K562 (cell line): Measurements from ENCODE around the gene C1orf74. TPM values are rescaled to one million over a fixed set of nuclear protein-coding genes. Genes with fewer than 3 reads are reported as not detected.

Source experiments
- BMI1 ChIP-seq: fragments of 150-350 bp; IDR thresholded peaks from 2 replicates; pipeline ENCODE4 v1.6.1; 2014; ENCODE audit warnings: low read length
- CEBPB ChIP-seq: fragments of 450-650 bp; IDR thresholded peaks from 2 replicates; pipeline ENCODE4 v1.6.1; 2016; ENCODE audit warnings: missing genetic modification characterization, missing compliant biosample characterization
- ELF2 ChIP-seq: fragments of 250-450 bp; sonication (Bioruptor Pico); IDR thresholded peaks from 2 replicates; pipeline ENCODE4 v1.5.0; 2021; ENCODE audit warnings: mild to moderate bottlenecking
- FOS ChIP-seq: IDR thresholded peaks from 3 replicates; pipeline ENCODE4 v1.6.1; 2011; ENCODE audit not compliant: insufficient read length; ENCODE audit errors: extremely low read depth
- HNRNPK ChIP-seq: fragments of 200-400 bp; formaldehyde crosslinking; IDR thresholded peaks from one replicate; pipeline ENCODE4 v1.6.1; 2018; ENCODE audit warnings: mild to moderate bottlenecking, low read depth, low read length; ENCODE audit not compliant: poor library complexity, severe bottlenecking
- HNRNPUL1 ChIP-seq: fragments of 200-400 bp; formaldehyde crosslinking; IDR thresholded peaks from 2 replicates; pipeline ENCODE4 v1.6.1; 2017; ENCODE audit warnings: low read length
- NBN ChIP-seq: fragments of 450-650 bp; IDR thresholded peaks from 2 replicates; pipeline ENCODE4 v1.6.1; 2016; ENCODE audit warnings: low read depth, mild to moderate bottlenecking
- NCOR1 ChIP-seq: fragments of 450-650 bp; IDR thresholded peaks from 2 replicates; pipeline ENCODE4 v1.6.1; 2016; ENCODE audit warnings: mild to moderate bottlenecking, moderate library complexity
- NFYB ChIP-seq: IDR thresholded peaks from 2 replicates; pipeline ENCODE4 v1.6.1; 2011; ENCODE audit warnings: mild to moderate bottlenecking, moderate library complexity; ENCODE audit not compliant: insufficient read length; ENCODE audit errors: extremely low read depth
- RBBP5 ChIP-seq: fragments of 200-600 bp; sonication (generic); IDR thresholded peaks from 2 replicates; pipeline ENCODE4 v1.6.1; 2012; ENCODE audit warnings: borderline replicate concordance, mild to moderate bottlenecking, low read length, control low read depth, inconsistent platforms; ENCODE audit not compliant: insufficient read depth, poor library complexity, severe bottlenecking
- SNAPC5 ChIP-seq: fragments of 250-450 bp; sonication (Bioruptor Pico); IDR thresholded peaks from 2 replicates; pipeline ENCODE4 v1.8.0; 2021; ENCODE audit warnings: moderate library complexity, mild to moderate bottlenecking, inconsistent platforms
- SRF ChIP-seq, 2 experiments: fragments of 250-450, 450-650 bp in 1 of 2; sonication (Bioruptor Pico) in 1 of 2; sonication (generic) in 1 of 2; formaldehyde crosslinking; IDR thresholded peaks; 2 replicates each; pipeline versions ENCODE4 v1.5.0 to v1.5.1; 2020 to 2022; ENCODE audit warnings: mild to moderate bottlenecking in 1 of 2, missing genetic modification reagents in 1 of 2
- TAF1 ChIP-seq: IDR thresholded peaks from 2 replicates; pipeline ENCODE4 v1.6.1; 2011; ENCODE audit warnings: mild to moderate bottlenecking, low read length, moderate library complexity; ENCODE audit not compliant: insufficient read depth, control insufficient read depth, severe bottlenecking; ENCODE audit errors: extremely low read depth
- THRA ChIP-seq: fragments of 450-650 bp; IDR thresholded peaks from 2 replicates; pipeline ENCODE4 v1.6.1; 2017; ENCODE audit warnings: mild to moderate bottlenecking, moderate library complexity
- USF2 ChIP-seq: sonication (generic); formaldehyde crosslinking; IDR thresholded peaks from 2 replicates; pipeline ENCODE4 v1.5.0; 2020; ENCODE audit warnings: missing genetic modification reagents
- ZBTB34 ChIP-seq: fragments of 250-450 bp; sonication (Bioruptor Pico); IDR thresholded peaks from 2 replicates; pipeline ENCODE4 v1.8.0; 2021; ENCODE audit warnings: mild to moderate bottlenecking, moderate library complexity
- ZNF197 ChIP-seq: fragments of 200-800 bp; sonication (Bioruptor generic); IDR thresholded peaks from 2 replicates; pipeline ENCODE4 v1.6.1; 2016; ENCODE audit warnings: low read depth, missing genetic modification characterization, missing compliant biosample characterization
- ZNF24 ChIP-seq: fragments of 450-650 bp; IDR thresholded peaks from 2 replicates; pipeline ENCODE4 v1.6.1; 2016
- ZNF644 ChIP-seq: fragments of 200-800 bp; sonication (Bioruptor generic); IDR thresholded peaks from 2 replicates; pipeline ENCODE4 v1.6.1; 2016; ENCODE audit warnings: low read depth, missing genetic modification characterization, missing compliant biosample characterization
- ZNF668 ChIP-seq: fragments of 250-450 bp; sonication (Bioruptor Pico); IDR thresholded peaks from 2 replicates; pipeline ENCODE4 v1.8.0; 2022; ENCODE audit warnings: mild to moderate bottlenecking, inconsistent platforms
- polyA plus RNA-seq, 8 experiments: library from polyadenylated mRNA; depleted of rRNA in 4 of 8; stranded (reverse) in 5 of 8; unstranded in 3 of 8; fragments of >200 nt; fragmentation: Nextera tagmentation in 2 of 8; fragmentation: Illumina TruSeq in 1 of 8; extraction: Ambion mirVana in 2 of 8; extraction: Trizol in 1 of 8; gene quantifications; 2 replicates each; pipeline versions ENCODE4 v1.2.1 to v1.2.3, GENCODE V29; 2011 to 2014; ENCODE audit warnings: inconsistent platforms in 1 of 8, missing spikeins in 1 of 8
- total RNA-seq, 7 experiments: library from RNA; depleted of rRNA in 6 of 7; stranded (reverse); fragments of >200 nt in 6 of 7; fragmentation: Illumina TruSeq in 2 of 7; extraction: Trizol in 2 of 7; gene quantifications; 2 replicates each; pipeline versions ENCODE4 v1.2.1 to v1.2.3, GENCODE V29; 2011 to 2021; ENCODE audit warnings: low replicate concordance in 1 of 7
- TF ChIP-seq, protein P1 (sequence below), 2 experiments: fragments of 450-650 bp in 1 of 2; sonication (generic) in 1 of 2; formaldehyde crosslinking in 1 of 2; IDR thresholded peaks in 1 of 2; conservative IDR thresholded peaks in 1 of 2; 2 replicates each; pipeline versions ENCODE4 v1.6.1 to v1.8.1; 2016 to 2023; ENCODE audit warnings: mild to moderate bottlenecking in 2 of 2, moderate library complexity in 2 of 2, inconsistent platforms in 1 of 2, missing genetic modification reagents in 1 of 2
- TF ChIP-seq, protein P2 (sequence below), 2 experiments: fragments of 250-450 bp in 1 of 2; fragments of 450-650 bp in 1 of 2; sonication (Bioruptor Pico) in 1 of 2; IDR thresholded peaks; 2 replicates each; pipeline versions ENCODE4 v1.6.1 to v1.8.0; 2016 to 2021; ENCODE audit warnings: mild to moderate bottlenecking in 2 of 2, moderate library complexity in 2 of 2, missing compliant biosample characterization in 1 of 2, missing genetic modification characterization in 1 of 2

The C1orf74 gene
- total and polyA plus RNA-seq, 9 of the 15 experiments (the other 6 are each of a cell fraction or from before 2014, with no cell fraction given), result 4.0 to 7.6 (median 5.7) TPM

DNA sequence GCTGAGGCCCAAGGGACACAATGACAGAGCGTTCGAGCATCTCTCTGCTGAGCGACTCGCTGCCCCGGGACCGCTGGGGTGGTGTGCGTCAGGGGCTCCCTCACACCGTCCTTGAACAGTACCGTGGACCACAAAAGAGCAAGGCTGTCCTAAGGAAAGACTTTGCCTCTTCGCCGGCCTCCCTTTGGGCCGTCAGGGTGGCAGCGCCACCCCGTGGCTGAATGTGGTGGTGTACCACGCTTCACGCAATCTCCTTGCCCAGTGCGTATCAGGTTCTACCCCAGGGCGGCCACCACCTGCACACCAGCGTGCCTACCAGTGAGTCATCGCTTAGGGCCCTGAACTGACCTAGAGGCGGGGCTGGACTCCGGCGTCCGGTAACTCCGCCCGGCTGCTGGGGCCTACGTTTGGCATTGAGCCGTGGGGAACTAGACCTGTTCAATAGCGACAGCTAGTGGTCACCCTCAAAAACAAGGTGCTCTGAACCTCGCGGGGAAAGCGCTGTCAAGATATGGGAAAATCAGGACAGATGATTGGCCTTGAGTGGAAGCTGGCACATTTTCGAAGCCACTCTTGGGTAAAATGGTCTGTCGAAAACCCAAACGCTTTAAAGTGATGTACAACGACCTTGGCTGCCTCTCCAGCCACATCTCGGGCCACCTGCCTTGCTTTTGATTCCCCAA lies 36.6 kb downstream of the C1orf74 start (continued):
- TF ChIP-seq NCOR1, result no peak
- TF ChIP-seq THRA, result no peak
- TF ChIP-seq HNRNPK, result no peak
- peak in 1 of 2 experiments; percentile 85; a peak in 1 of 4 replicates for TF ChIP-seq SRF (CRISPR knock-in tag; IDR thresholded peaks at IDR 0.05)
- TF ChIP-seq, protein P1, sequence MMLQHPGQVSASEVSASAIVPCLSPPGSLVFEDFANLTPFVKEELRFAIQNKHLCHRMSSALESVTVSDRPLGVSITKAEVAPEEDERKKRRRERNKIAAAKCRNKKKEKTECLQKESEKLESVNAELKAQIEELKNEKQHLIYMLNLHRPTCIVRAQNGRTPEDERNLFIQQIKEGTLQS (IDR thresholded peaks at IDR 0.05), result peak; percentile 95
- TF ChIP-seq, protein P1 (CRISPR knock-in tag; conservative IDR thresholded peaks at IDR 0.05), result peak; percentile 97
- TF ChIP-seq ZNF644 (tag), result no peak
- no peak for TF ChIP-seq ZNF668 (CRISPR knock-in tag)
- TF ChIP-seq NFYB, result no peak
- TF ChIP-seq ZNF24, result peak; percentile 42; the same call in 1 of the 2 replicates
- TF ChIP-seq TAF1, result no peak
- TF ChIP-seq FOS, result peak; percentile 58
- no peak for TF ChIP-seq SNAPC5 (CRISPR knock-in tag)
- no peak for TF ChIP-seq HNRNPUL1
- no peak for TF ChIP-seq ZNF197 (CRISPR knock-in tag)
- TF ChIP-seq, protein P2, sequence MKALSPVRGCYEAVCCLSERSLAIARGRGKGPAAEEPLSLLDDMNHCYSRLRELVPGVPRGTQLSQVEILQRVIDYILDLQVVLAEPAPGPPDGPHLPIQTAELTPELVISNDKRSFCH (CRISPR knock-in tag; IDR thresholded peaks at IDR 0.05), result no peak
- TF ChIP-seq, protein P2 (tag; IDR thresholded peaks at IDR 0.05), result peak; percentile 62; the same call in 1 of the 2 replicates
- TF ChIP-seq RBBP5, result no peak
- no peak for TF ChIP-seq USF2 (CRISPR knock-in tag)
- TF ChIP-seq NBN, result peak; percentile 90
- no peak for TF ChIP-seq ELF2 (CRISPR knock-in tag)
- TF ChIP-seq CEBPB (tag), result no peak
- no peak for TF ChIP-seq BMI1
- TF ChIP-seq ZBTB34, result no peak
